NT2/D1 (cell line): ENCODE results near the gene TMC4.

Experiments
- SUZ12 ChIP-seq: IDR thresholded peaks from 2 replicates; pipeline ENCODE4 v1.6.1; 2011; ENCODE audit not compliant: insufficient read length, insufficient read depth; ENCODE audit errors: extremely low read depth
- YY1 ChIP-seq: IDR thresholded peaks from 2 replicates; pipeline ENCODE4 v1.6.1; 2011; ENCODE audit not compliant: insufficient read length, insufficient read depth
- ZNF274 ChIP-seq: IDR thresholded peaks from 2 replicates; pipeline ENCODE4 v1.6.1; 2011; ENCODE audit warnings: mild to moderate bottlenecking, low read depth, low read length

- TF ChIP-seq YY1 (no peak), ZNF274 (no peak), SUZ12 (no peak)
Observed at GRCh38 chr19:54207676-54207982, 34.7 kb upstream of the TMC4 start.
